HG02938 (cell line): ENCODE data around the gene MMP1.
"Not testable (repeated sequence)": the region's sequence is repeated elsewhere in the genome, so short reads cannot be mapped to it uniquely, and the experiment has no call there.

Source experiments
- ATAC-seq: cut with Tn5 transposase; IDR thresholded peaks from one replicate; pipeline ENCODE4 v1.9.1; 2021; ENCODE audit warnings: mild to moderate bottlenecking, moderate library complexity; ENCODE audit not compliant: unreplicated experiment

Gene MMP1

GRCh38 chr11:102762361-102762767, 35.6 kb downstream of the MMP1 start:
- no peak for ATAC-seq

GRCh38 chr11:102761646-102762238, 36.2 kb downstream of the MMP1 start:
- ATAC-seq, result no peak

GRCh38 chr11:102760344-102761035, 37.5 kb downstream of the MMP1 start:
- no peak for ATAC-seq

GRCh38 chr11:102757823-102758549, 40.0 kb downstream of the MMP1 start:
- no peak for ATAC-seq

GRCh38 chr11:102753267-102753666, 44.7 kb downstream of the MMP1 start:
- ATAC-seq, result no peak

- no peak for ATAC-seq
These were observed 46.3 kb downstream of the MMP1 start for GRCh38 chr11:102751673-102752072.

- no peak for ATAC-seq
These were observed 48.7 kb downstream of the MMP1 start for GRCh38 chr11:102749101-102749722.

- not testable (repeated sequence) for ATAC-seq
These were observed 51.0 kb downstream of the MMP1 start for GRCh38 chr11:102746746-102747578.
